ENCODE measurements around the gene ZC3H7B.

ZC3H7B gene

GRCh38 chr22:41327124-41327523, 25.8 kb downstream of the ZC3H7B start:
- DNase-seq (ENCODE audit: low spot score), result no peak

- DNase-seq (ENCODE audit: low spot score), result no peak
These were observed 28.8 kb downstream of the ZC3H7B start for GRCh38 chr22:41330169-41330568.

GRCh38 chr22:41332217-41332939, 31.1 kb downstream of the ZC3H7B start:
- no peak for DNase-seq (ENCODE audit: low spot score)

- DNase-seq (ENCODE audit: low spot score), result no peak
These were observed 32.5 kb downstream of the ZC3H7B start for GRCh38 chr22:41333806-41334205.

- DNase-seq (ENCODE audit: low spot score), result no peak
These were observed 32.9 kb downstream of the ZC3H7B start for GRCh38 chr22:41334215-41334614.

GRCh38 chr22:41334951-41335635, 33.8 kb downstream of the ZC3H7B start:
- DNase-seq (ENCODE audit: low spot score), result no peak

GRCh38 chr22:41338614-41339212, 37.4 kb downstream of the ZC3H7B start:
- no peak for DNase-seq (ENCODE audit: low spot score)

- no peak for DNase-seq (ENCODE audit: low spot score)
These were observed 38.5 kb downstream of the ZC3H7B start for GRCh38 chr22:41339823-41340222.

- no peak for DNase-seq (ENCODE audit: low spot score)
These were observed 39.0 kb downstream of the ZC3H7B start for GRCh38 chr22:41340357-41340756.

- no peak for DNase-seq (ENCODE audit: low spot score)
These were observed 39.7 kb downstream of the ZC3H7B start for GRCh38 chr22:41341012-41341411.

- DNase-seq (ENCODE audit: low spot score), result no peak
These were observed 40.7 kb downstream of the ZC3H7B start for GRCh38 chr22:41341990-41342389.

GRCh38 chr22:41343300-41343699, 42.0 kb downstream of the ZC3H7B start:
- no peak for DNase-seq (ENCODE audit: low spot score)

- DNase-seq (ENCODE audit: low spot score), result no peak
These were observed 42.4 kb downstream of the ZC3H7B start for GRCh38 chr22:41343717-41344116.

- no peak for DNase-seq (ENCODE audit: low spot score)
These were observed 43.0 kb downstream of the ZC3H7B start for GRCh38 chr22:41344189-41344788.

- DNase-seq (ENCODE audit: low spot score), result no peak
These were observed 44.5 kb downstream of the ZC3H7B start for GRCh38 chr22:41345807-41346335.

GRCh38 chr22:41347066-41347859, 45.9 kb downstream of the ZC3H7B start:
- DNase-seq (ENCODE audit: low spot score), result no peak

GRCh38 chr22:41348964-41349484, 47.7 kb downstream of the ZC3H7B start:
- DNase-seq (ENCODE audit: low spot score), result no peak

- no peak for DNase-seq (ENCODE audit: low spot score)
These were observed 48.8 kb downstream of the ZC3H7B start for GRCh38 chr22:41350087-41350486.

GRCh38 chr22:41351011-41351410, 49.7 kb downstream of the ZC3H7B start:
- DNase-seq (ENCODE audit: low spot score), result no peak

GRCh38 chr22:41352058-41352457, 50.7 kb downstream of the ZC3H7B start:
- peak; percentile 42 for DNase-seq (ENCODE audit: low spot score)

- no peak for DNase-seq (ENCODE audit: low spot score)
These were observed 52.7 kb downstream of the ZC3H7B start for GRCh38 chr22:41353862-41354575.
